ENCODE data around the gene TICAM2.
"Not testable (repeated sequence)": the region's sequence is repeated elsewhere in the genome, so short reads cannot be mapped to it uniquely, and the experiment has no call there.

Gene TICAM2

GRCh38 chr5:115601701-115602590 lies at the start of gene TICAM2:
Gene TICAM2, minus strand, starts transcription at chr5:115602479. Its CDS starts 21,223 bp downstream, at chr5:115581256.
- no peak for DNase-seq (ENCODE audit: low read depth in 2 of 2)

GRCh38 chr5:115649541-115649940 lies 47.3 kb upstream of the TICAM2 start:
- no peak for DNase-seq (ENCODE audit: low read depth in 2 of 2)

GRCh38 chr5:115648056-115648455 lies 45.8 kb upstream of the TICAM2 start:
- DNase-seq (ENCODE audit: low read depth in 2 of 2): no peak

- DNase-seq (ENCODE audit: low read depth in 2 of 2): not testable (repeated sequence)
Measured at GRCh38 chr5:115645386-115645785, 43.1 kb upstream of the TICAM2 start.

GRCh38 chr5:115644046-115644445 lies 41.8 kb upstream of the TICAM2 start:
- no peak for DNase-seq (ENCODE audit: low read depth in 2 of 2)

- DNase-seq (ENCODE audit: low read depth in 2 of 2): no peak
Measured at GRCh38 chr5:115641948-115642347, 39.7 kb upstream of the TICAM2 start.

- DNase-seq (ENCODE audit: low read depth in 2 of 2): no peak
Measured at GRCh38 chr5:115640274-115640673, 38.0 kb upstream of the TICAM2 start.

- no peak for DNase-seq (ENCODE audit: low read depth in 2 of 2)
Measured at GRCh38 chr5:115639377-115639776, 37.1 kb upstream of the TICAM2 start.

GRCh38 chr5:115637507-115637906 lies 35.2 kb upstream of the TICAM2 start:
- DNase-seq (ENCODE audit: low read depth in 2 of 2): no peak

- DNase-seq (ENCODE audit: low read depth in 2 of 2): no peak
Measured at GRCh38 chr5:115636008-115636407, 33.7 kb upstream of the TICAM2 start.

GRCh38 chr5:115634343-115635132 lies 32.3 kb upstream of the TICAM2 start:
- peak; percentile 45 to 47 for DNase-seq (ENCODE audit: low read depth in 2 of 2)

- DNase-seq (ENCODE audit: low read depth in 2 of 2): no peak
Measured at GRCh38 chr5:115629903-115630302, 27.6 kb upstream of the TICAM2 start.

- no peak for DNase-seq (ENCODE audit: low read depth in 2 of 2)
Measured at GRCh38 chr5:115627295-115627865, 25.1 kb upstream of the TICAM2 start.

GRCh38 chr5:115626445-115626823 lies 24.2 kb upstream of the TICAM2 start:
- no peak for DNase-seq (ENCODE audit: low read depth in 2 of 2)

- peak; percentile 94 for DNase-seq (ENCODE audit: low read depth in 2 of 2)
Measured at GRCh38 chr5:115625579-115626444, 23.5 kb upstream of the TICAM2 start, which contains the start of gene TMED7. Gene TMED7, minus strand, starts transcription at chr5:115626036. Its CDS starts 244 bp downstream, at chr5:115625792.

- DNase-seq (ENCODE audit: low read depth in 2 of 2): no peak
Measured at GRCh38 chr5:115624994-115625393, 22.7 kb upstream of the TICAM2 start.

- no peak for DNase-seq (ENCODE audit: low read depth in 2 of 2)
Measured at GRCh38 chr5:115623658-115624057, 21.4 kb upstream of the TICAM2 start.

GRCh38 chr5:115621365-115621900 lies 19.2 kb upstream of the TICAM2 start:
- DNase-seq (ENCODE audit: low read depth in 2 of 2): no peak

GRCh38 chr5:115616892-115617291 lies 14.6 kb upstream of the TICAM2 start:
- DNase-seq (ENCODE audit: low read depth in 2 of 2): no peak

GRCh38 chr5:115616472-115616871 lies 14.2 kb upstream of the TICAM2 start:
- no peak for DNase-seq (ENCODE audit: low read depth in 2 of 2)

- no peak for DNase-seq (ENCODE audit: low read depth in 2 of 2)
Measured at GRCh38 chr5:115611873-115612272, 9.6 kb upstream of the TICAM2 start.
